MM.1S (cell line): ENCODE data around the gene SULT1C2.

ENCODE experiments used
- EZH2 ChIP-seq: fragments of 300-600 bp; sonication (generic); optimal IDR thresholded peaks from 2 replicates; pipeline ENCODE3; 2017; ENCODE audit warnings: low read depth, mild to moderate bottlenecking, antibody characterized with exemption, low read length, mixed read lengths
- TF ChIP-seq, protein P1 (sequence below): fragments of 300-600 bp; sonication (generic); IDR thresholded peaks from 2 replicates; pipeline ENCODE4 v1.5.1; 2016; ENCODE audit warnings: antibody characterized with exemption, low read length, mixed read lengths

DNA sequence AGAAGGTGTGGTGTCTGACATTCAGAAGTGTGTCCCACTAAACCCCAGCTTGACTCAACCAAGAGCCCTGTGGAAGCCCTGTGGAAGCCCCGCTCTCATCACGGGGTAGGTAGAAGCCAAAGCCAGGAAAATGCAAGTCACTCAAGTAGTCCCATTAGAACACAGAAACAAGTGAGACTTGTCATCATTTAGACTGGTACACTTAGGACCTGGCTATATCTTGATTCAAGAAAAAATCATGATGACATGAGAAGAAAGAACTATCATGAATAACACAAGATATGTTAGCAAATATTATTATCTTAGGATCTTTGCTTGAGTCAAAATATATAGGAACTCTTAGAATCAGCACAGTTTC, 60.9 kb downstream of the SULT1C2 start:
- TF ChIP-seq, protein P1, sequence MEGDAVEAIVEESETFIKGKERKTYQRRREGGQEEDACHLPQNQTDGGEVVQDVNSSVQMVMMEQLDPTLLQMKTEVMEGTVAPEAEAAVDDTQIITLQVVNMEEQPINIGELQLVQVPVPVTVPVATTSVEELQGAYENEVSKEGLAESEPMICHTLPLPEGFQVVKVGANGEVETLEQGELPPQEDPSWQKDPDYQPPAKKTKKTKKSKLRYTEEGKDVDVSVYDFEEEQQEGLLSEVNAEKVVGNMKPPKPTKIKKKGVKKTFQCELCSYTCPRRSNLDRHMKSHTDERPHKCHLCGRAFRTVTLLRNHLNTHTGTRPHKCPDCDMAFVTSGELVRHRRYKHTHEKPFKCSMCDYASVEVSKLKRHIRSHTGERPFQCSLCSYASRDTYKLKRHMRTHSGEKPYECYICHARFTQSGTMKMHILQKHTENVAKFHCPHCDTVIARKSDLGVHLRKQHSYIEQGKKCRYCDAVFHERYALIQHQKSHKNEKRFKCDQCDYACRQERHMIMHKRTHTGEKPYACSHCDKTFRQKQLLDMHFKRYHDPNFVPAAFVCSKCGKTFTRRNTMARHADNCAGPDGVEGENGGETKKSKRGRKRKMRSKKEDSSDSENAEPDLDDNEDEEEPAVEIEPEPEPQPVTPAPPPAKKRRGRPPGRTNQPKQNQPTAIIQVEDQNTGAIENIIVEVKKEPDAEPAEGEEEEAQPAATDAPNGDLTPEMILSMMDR: no peak
- no peak for TF ChIP-seq EZH2
